Effector memory CD8-positive, alpha-beta T cell (primary cell): ENCODE results near the gene FAM186B.
"Not testable (repeated sequence)": the region's sequence is repeated elsewhere in the genome, so short reads cannot be mapped to it uniquely, and the experiment has no call there.

Source experiments
- ATAC-seq: fragments of 150-1000 bp; cut with Tn5 transposase; replicated peaks from 2 replicates; pipeline ENCODE4 v1.10.0; 2021; ENCODE audit warnings: mild to moderate bottlenecking, moderate library complexity
- DNase-seq, 3 experiments: peaks; one replicate each; pipeline ENCODE4 v3.0.0; 2021
- H3K27ac Mint-ChIP-seq, 2 donors: one replicate each; pipeline ENCODE4 v1.8.0; 2022; ENCODE audit warnings: mild to moderate bottlenecking in 2 of 2, mixed read lengths in 2 of 2, moderate library complexity in 2 of 2
- H3K27me3 Mint-ChIP-seq, 2 donors: one replicate each; pipeline ENCODE4 v1.8.0; 2022; ENCODE audit warnings: mixed read lengths in 2 of 2
- H3K36me3 Mint-ChIP-seq: one replicate; pipeline ENCODE4 v1.8.0; 2022; ENCODE audit warnings: mild to moderate bottlenecking, moderate library complexity, mixed read lengths; ENCODE audit not compliant: insufficient read depth
- H3K4me1 Mint-ChIP-seq, 2 donors: one replicate each; pipeline ENCODE4 v1.8.0; 2022; ENCODE audit warnings: low read depth in 2 of 2, mixed read lengths in 2 of 2
- H3K4me3 Mint-ChIP-seq, 2 donors: one replicate each; pipeline ENCODE4 v1.8.0; 2022; ENCODE audit warnings: mild to moderate bottlenecking in 2 of 2, mixed read lengths in 2 of 2, moderate library complexity in 2 of 2
- H3K9me3 Mint-ChIP-seq, 2 donors: one replicate each; pipeline ENCODE4 v1.8.0; 2022; ENCODE audit warnings: mixed read lengths in 2 of 2

FAM186B gene

GRCh38 chr12:49615725-49616124 lies 10.3 kb upstream of the FAM186B start:
- no peak overlapping the region for H3K27ac Mint-ChIP-seq
- no peaks in the 10 kb centered on the region for H3K36me3 Mint-ChIP-seq
- H3K4me1 Mint-ChIP-seq = no peaks in the 10 kb centered on the region
- no peaks in the 10 kb centered on the region for H3K9me3 Mint-ChIP-seq
- ATAC-seq (no peak), DNase-seq (no peak)
- peaks cover 21 to 30% of the 10 kb centered on the region in 2 donors for H3K27me3 Mint-ChIP-seq
- no peak overlapping the region for H3K4me3 Mint-ChIP-seq

- Mint-ChIP-seq H3K4me3 (no peak overlapping the region), H3K9me3 (no peaks in the 10 kb centered on the region), H3K27me3 (peaks cover 22 to 26% of the 10 kb centered on the region in 2 donors), H3K36me3 (no peaks in the 10 kb centered on the region), H3K27ac (no peak overlapping the region), H3K4me1 (no peaks in the 10 kb centered on the region)
- DNase-seq (no peak), ATAC-seq (no peak)
Observed at GRCh38 chr12:49612210-49612609, 6.8 kb upstream of the FAM186B start.

- H3K36me3 Mint-ChIP-seq, H3K9me3 Mint-ChIP-seq, DNase-seq, H3K4me1 Mint-ChIP-seq, H3K27ac Mint-ChIP-seq, ATAC-seq, H3K4me3 Mint-ChIP-seq: not testable (repeated sequence)
- H3K27me3 Mint-ChIP-seq = peaks cover 26 to 33% of the 10 kb centered on the region in 2 donors
Observed at GRCh38 chr12:49610785-49611184, 5.3 kb upstream of the FAM186B start.

- Mint-ChIP-seq H3K9me3 (no peaks in the 10 kb centered on the region), H3K27me3 (peaks cover 26 to 33% of the 10 kb centered on the region in 2 donors), H3K4me3 (no peak overlapping the region), H3K27ac (no peak overlapping the region), H3K36me3 (no peaks in the 10 kb centered on the region), H3K4me1 (no peaks in the 10 kb centered on the region)
- DNase-seq (no peak), ATAC-seq (no peak)
Observed at GRCh38 chr12:49609875-49610154, 4.4 kb upstream of the FAM186B start.

- no peak for DNase-seq
- H3K4me1 Mint-ChIP-seq = no peaks in the 10 kb centered on the region
- H3K4me3 Mint-ChIP-seq = no peak overlapping the region
- peaks cover 21 to 29% of the 10 kb centered on the region in 2 donors for H3K27me3 Mint-ChIP-seq
- no peaks in the 10 kb centered on the region for H3K36me3 Mint-ChIP-seq
- no peaks in the 10 kb centered on the region for H3K9me3 Mint-ChIP-seq
- no peak for ATAC-seq
- H3K27ac Mint-ChIP-seq = no peak overlapping the region
Observed at GRCh38 chr12:49609059-49609874, 3.8 kb upstream of the FAM186B start.

GRCh38 chr12:49604856-49605255 lies 583 bp downstream of the FAM186B start:
- no peaks in the 10 kb centered on the region for H3K9me3 Mint-ChIP-seq
- H3K4me1 Mint-ChIP-seq = no peaks in the 10 kb centered on the region
- H3K27me3 Mint-ChIP-seq = peaks cover 3 to 15% of the 10 kb centered on the region in 2 donors
- no peak overlapping the region for H3K4me3 Mint-ChIP-seq
- DNase-seq = no peak
- no peaks in the 10 kb centered on the region for H3K36me3 Mint-ChIP-seq
- H3K27ac Mint-ChIP-seq = no peak overlapping the region
- ATAC-seq = no peak

- no peak overlapping the region for H3K4me3 Mint-ChIP-seq
- H3K36me3 Mint-ChIP-seq = no peaks in the 10 kb centered on the region
- no peak overlapping the region for H3K27ac Mint-ChIP-seq
- no peak for ATAC-seq
- H3K9me3 Mint-ChIP-seq = no peaks in the 10 kb centered on the region
- no peaks in the 10 kb centered on the region for H3K4me1 Mint-ChIP-seq
- DNase-seq = no peak
- peaks cover 0 to 12% of the 10 kb centered on the region in 2 donors for H3K27me3 Mint-ChIP-seq
Observed at GRCh38 chr12:49603721-49604120, 1.7 kb downstream of the FAM186B start.

GRCh38 chr12:49599961-49600360 lies 5.5 kb downstream of the FAM186B start:
- H3K4me1 Mint-ChIP-seq = no peaks in the 10 kb centered on the region
- no peak for DNase-seq
- no peaks in the 10 kb centered on the region for H3K27me3 Mint-ChIP-seq

GRCh38 chr12:49598527-49598926 lies 6.9 kb downstream of the FAM186B start:
- Mint-ChIP-seq H3K27me3 (no peaks in the 10 kb centered on the region), H3K4me1 (no peaks in the 10 kb centered on the region), H3K36me3 (no peaks in the 10 kb centered on the region), H3K4me3 (no peak overlapping the region), H3K27ac (peak overlapping the region in 1 of 2 donors; percentile 3), H3K9me3 (no peaks in the 10 kb centered on the region)
- DNase-seq (no peak), ATAC-seq (no peak)

More at GRCh38 chr12:49599961-49600360, 5.5 kb downstream of the FAM186B start:
- ATAC-seq = no peak
- Mint-ChIP-seq H3K9me3 (no peaks in the 10 kb centered on the region), H3K27ac (no peak overlapping the region), H3K4me3 (no peak overlapping the region), H3K36me3 (no peaks in the 10 kb centered on the region)

GRCh38 chr12:49588721-49589516 lies 16.5 kb downstream of the FAM186B start:
- DNase-seq = no peak
- H3K36me3 Mint-ChIP-seq = peaks cover 2% of the 10 kb centered on the region
- H3K4me3 Mint-ChIP-seq = no peak overlapping the region
- H3K9me3 Mint-ChIP-seq = no peaks in the 10 kb centered on the region
- H3K27me3 Mint-ChIP-seq = no peaks in the 10 kb centered on the region
- no peak overlapping the region for H3K27ac Mint-ChIP-seq
- H3K4me1 Mint-ChIP-seq = no peaks in the 10 kb centered on the region
- ATAC-seq = no peak

- no peak for ATAC-seq
- Mint-ChIP-seq H3K4me1 (no peaks in the 10 kb centered on the region), H3K4me3 (no peak overlapping the region), H3K27me3 (no peaks in the 10 kb centered on the region), H3K27ac (no peak overlapping the region), H3K9me3 (no peaks in the 10 kb centered on the region), H3K36me3 (peaks cover 2% of the 10 kb centered on the region)
- DNase-seq = no peak
Observed at GRCh38 chr12:49588281-49588680, 17.2 kb downstream of the FAM186B start.

GRCh38 chr12:49587174-49587908 lies 18.1 kb downstream of the FAM186B start:
- H3K9me3 Mint-ChIP-seq = no peaks in the 10 kb centered on the region
- H3K27me3 Mint-ChIP-seq = no peaks in the 10 kb centered on the region
- DNase-seq (no peak), ATAC-seq (no peak)
- peaks cover 2% of the 10 kb centered on the region for H3K36me3 Mint-ChIP-seq
- no peak overlapping the region for H3K4me3 Mint-ChIP-seq
- H3K27ac Mint-ChIP-seq = no peak overlapping the region
- H3K4me1 Mint-ChIP-seq = no peaks in the 10 kb centered on the region

- H3K36me3 Mint-ChIP-seq = peaks cover 2% of the 10 kb centered on the region
- H3K4me3 Mint-ChIP-seq = no peak overlapping the region
- H3K4me1 Mint-ChIP-seq = peaks cover 0 to 3% of the 10 kb centered on the region in 2 donors
- DNase-seq (no peak), ATAC-seq (no peak)
- no peaks in the 10 kb centered on the region for H3K9me3 Mint-ChIP-seq
- no peaks in the 10 kb centered on the region for H3K27me3 Mint-ChIP-seq
- no peak overlapping the region for H3K27ac Mint-ChIP-seq
Observed at GRCh38 chr12:49585477-49586459, 19.7 kb downstream of the FAM186B start.
